ENCODE measurements around the gene TMC4. TPM values are rescaled to one million over a fixed set of nuclear protein-coding genes. Genes with fewer than 3 reads are reported as not detected.
"Not testable (repeated sequence)": the region's sequence is repeated elsewhere in the genome, so short reads cannot be mapped to it uniquely, and the experiment has no call there.

The TMC4 gene, protein sequence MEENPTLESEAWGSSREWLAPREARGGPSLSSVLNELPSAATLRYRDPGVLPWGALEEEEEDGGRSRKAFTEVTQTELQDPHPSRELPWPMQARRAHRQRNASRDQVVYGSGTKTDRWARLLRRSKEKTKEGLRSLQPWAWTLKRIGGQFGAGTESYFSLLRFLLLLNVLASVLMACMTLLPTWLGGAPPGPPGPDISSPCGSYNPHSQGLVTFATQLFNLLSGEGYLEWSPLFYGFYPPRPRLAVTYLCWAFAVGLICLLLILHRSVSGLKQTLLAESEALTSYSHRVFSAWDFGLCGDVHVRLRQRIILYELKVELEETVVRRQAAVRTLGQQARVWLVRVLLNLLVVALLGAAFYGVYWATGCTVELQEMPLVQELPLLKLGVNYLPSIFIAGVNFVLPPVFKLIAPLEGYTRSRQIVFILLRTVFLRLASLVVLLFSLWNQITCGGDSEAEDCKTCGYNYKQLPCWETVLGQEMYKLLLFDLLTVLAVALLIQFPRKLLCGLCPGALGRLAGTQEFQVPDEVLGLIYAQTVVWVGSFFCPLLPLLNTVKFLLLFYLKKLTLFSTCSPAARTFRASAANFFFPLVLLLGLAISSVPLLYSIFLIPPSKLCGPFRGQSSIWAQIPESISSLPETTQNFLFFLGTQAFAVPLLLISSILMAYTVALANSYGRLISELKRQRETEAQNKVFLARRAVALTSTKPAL
- polyA plus RNA-seq (1.5 to 2.2 TPM (median 1.8 TPM) in 3 replicates), polyA minus RNA-seq (1.7 to 3.1 TPM (median 2.9 TPM) in 3 replicates)
- 2.8 TPM for polyA plus RNA-seq (2011; ENCODE audit: low read depth)
- 1.0 and 2.2 TPM in 2 replicates for polyA plus RNA-seq (2011; cell fraction: cytosol; rRNA removed)
- polyA plus RNA-seq (2011; cell fraction: nucleus; rRNA removed) = 10.2 and 10.8 TPM in 2 replicates
- polyA plus RNA-seq (2012; ENCODE audit: low replicate concordance) = 4.5 and 6.4 TPM in 2 replicates
- 2.3 TPM for polyA minus RNA-seq (2011; cell fraction: cytosol; rRNA and poly(A)+ RNA removed)
- 2.1 and 2.6 TPM in 2 replicates for polyA minus RNA-seq (2011; cell fraction: nucleus; rRNA and poly(A)+ RNA removed)

DNA sequence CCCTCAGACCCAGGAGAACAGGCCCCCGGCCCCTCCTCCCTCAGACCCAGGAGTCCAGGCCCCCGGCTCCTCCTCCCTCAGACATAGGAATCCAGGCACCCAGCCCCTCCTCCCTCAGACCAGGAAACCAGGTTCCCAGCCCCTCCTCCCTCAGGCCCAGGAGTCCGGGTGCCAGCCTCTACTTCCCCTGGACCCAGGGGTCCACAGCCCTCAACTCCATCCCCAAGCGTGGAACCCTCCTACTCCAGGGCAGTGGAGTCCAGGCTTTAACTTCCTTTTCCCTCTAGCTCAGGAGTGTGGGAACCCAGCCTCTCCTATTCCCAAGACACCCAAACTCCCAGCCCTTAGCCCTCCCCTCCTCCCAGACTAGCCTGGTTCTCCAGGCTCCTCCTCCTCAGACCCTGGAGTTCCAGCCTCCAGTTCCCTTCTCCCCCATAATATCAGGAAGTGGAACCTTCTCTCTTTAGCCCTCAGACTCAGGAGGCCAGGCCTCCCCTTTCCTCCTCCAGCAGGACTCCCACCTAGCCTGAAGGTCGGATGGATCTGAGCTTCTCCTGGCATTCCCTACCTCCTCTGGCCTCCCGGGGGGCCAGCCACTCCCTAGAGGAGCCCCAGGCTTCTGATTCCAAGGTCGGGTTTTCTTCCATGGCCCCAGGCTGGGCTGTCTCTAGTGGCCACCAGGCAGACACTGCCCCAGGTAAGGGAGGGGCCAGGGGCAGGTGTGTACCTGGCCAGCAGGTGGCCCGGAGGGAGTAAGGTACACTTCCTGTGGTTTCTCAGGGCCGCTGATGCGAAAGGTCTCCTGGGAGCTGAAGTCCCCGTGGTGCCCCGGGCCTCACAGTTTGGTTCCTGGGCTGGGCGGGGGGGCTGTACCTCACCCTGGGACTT, at the start of gene TMC4:
TMC4 (minus strand) TSS at position 690 of the 888 bp plus-strand sequence; CDS start at position 647, 43 bp downstream.
- DNase-seq (ENCODE audit: low read depth, low spot score) (no peak), FAIRE-seq (peak; percentile 72)
- TF ChIP-seq EZH2 (IDR thresholded peaks at IDR 0.05; ENCODE audit: low read length) = no peak
- TF ChIP-seq, protein P1, sequence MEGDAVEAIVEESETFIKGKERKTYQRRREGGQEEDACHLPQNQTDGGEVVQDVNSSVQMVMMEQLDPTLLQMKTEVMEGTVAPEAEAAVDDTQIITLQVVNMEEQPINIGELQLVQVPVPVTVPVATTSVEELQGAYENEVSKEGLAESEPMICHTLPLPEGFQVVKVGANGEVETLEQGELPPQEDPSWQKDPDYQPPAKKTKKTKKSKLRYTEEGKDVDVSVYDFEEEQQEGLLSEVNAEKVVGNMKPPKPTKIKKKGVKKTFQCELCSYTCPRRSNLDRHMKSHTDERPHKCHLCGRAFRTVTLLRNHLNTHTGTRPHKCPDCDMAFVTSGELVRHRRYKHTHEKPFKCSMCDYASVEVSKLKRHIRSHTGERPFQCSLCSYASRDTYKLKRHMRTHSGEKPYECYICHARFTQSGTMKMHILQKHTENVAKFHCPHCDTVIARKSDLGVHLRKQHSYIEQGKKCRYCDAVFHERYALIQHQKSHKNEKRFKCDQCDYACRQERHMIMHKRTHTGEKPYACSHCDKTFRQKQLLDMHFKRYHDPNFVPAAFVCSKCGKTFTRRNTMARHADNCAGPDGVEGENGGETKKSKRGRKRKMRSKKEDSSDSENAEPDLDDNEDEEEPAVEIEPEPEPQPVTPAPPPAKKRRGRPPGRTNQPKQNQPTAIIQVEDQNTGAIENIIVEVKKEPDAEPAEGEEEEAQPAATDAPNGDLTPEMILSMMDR (optimal IDR thresholded peaks at IDR 0.05 in 1 of 3, IDR thresholded peaks at IDR 0.05 in 1 of 3, conservative IDR thresholded peaks at IDR 0.05 in 1 of 3; ENCODE audit: extremely low read depth in 1 of 3, insufficient read depth in 2 of 3, low read length in 3 of 3) = peak; percentile 39 to 42 (median 42)
- peak within 1 kb of the TSS; percentile 62 for H3K9ac ChIP-seq (ENCODE audit: control insufficient read depth, extremely low read depth, insufficient read depth, low read length)
- H3K4me3 ChIP-seq (ENCODE audit: control insufficient read depth in 2 of 3, extremely low read depth in 1 of 3, insufficient read depth in 2 of 3, low read depth in 1 of 3, low read length in 3 of 3) = peak within 1 kb of the TSS; percentile 36 to 63 (median 62)
- no peaks in the 10 kb centered on the region for H3K27me3 ChIP-seq (ENCODE audit: control insufficient read depth, extremely low read depth, insufficient read depth, low read length)
- H3K4me1 ChIP-seq (ENCODE audit: control insufficient read depth, extremely low read depth, insufficient read depth, low read length) = peaks cover 4% of the 10 kb centered on the region
- no peaks in the 10 kb centered on the region for H3K9me3 ChIP-seq (ENCODE audit: control insufficient read depth, low read depth, low read length)
- H3K4me2 ChIP-seq (ENCODE audit: control insufficient read depth, extremely low read depth, insufficient read depth, low read depth, low read length) = peak within 1 kb of the TSS; percentile 73
- H4K20me1 ChIP-seq (ENCODE audit: control insufficient read depth, extremely low read depth, insufficient read depth, low read length) = no peaks in the 10 kb centered on the region
- dilution Hi-C loops (cut with MboI; ENCODE audit: extremely low pct_ligation_motif_present, low sequenced_read_pairs) = no loop called here
- peak within 1 kb of the TSS; percentile 20 for H3K27ac ChIP-seq (ENCODE audit: control insufficient read depth, insufficient read depth, low read length)
- H3K79me2 ChIP-seq (ENCODE audit: control insufficient read depth, insufficient read depth, low read length) = no peaks in the 10 kb centered on the region
- no peaks in the 10 kb centered on the region for H3K9me1 ChIP-seq (ENCODE audit: control insufficient read depth, extremely low read depth, insufficient read depth, low read length)
- H2AFZ ChIP-seq (ENCODE audit: control insufficient read depth, low read length) = peak within 1 kb of the TSS; percentile 40
- H3K36me3 ChIP-seq (ENCODE audit: control insufficient read depth in 2 of 2, extremely low read depth in 1 of 2, insufficient read depth in 2 of 2, low read length in 2 of 2) = peaks cover 0 to 3% of the 10 kb centered on the region in 2 experiments

DNA sequence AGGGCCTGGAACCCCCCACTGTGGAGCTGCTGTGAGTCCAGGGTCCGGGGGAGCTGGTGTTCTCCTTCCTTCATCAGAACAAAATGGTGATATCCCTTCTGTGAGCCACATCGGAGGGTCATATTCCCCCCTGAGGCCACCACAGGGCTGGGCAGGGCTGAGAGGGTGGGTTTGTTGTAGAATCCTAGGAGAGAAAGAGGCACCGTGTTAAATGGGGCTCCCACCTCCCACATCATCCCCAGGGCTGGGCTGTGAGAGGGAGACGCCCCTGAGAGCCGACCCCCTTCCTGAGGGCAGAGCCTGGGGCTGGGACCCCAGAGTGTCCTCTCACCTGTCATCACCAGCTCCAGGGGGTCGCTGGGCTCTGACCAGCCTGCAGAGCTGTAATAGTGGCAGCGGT, 49.0 kb upstream of the TMC4 start:
- H3K9ac ChIP-seq (ENCODE audit: control insufficient read depth, extremely low read depth, insufficient read depth, low read length); H4K20me1 ChIP-seq (ENCODE audit: control insufficient read depth, extremely low read depth, insufficient read depth, low read length); H3K4me2 ChIP-seq (ENCODE audit: control insufficient read depth, extremely low read depth, insufficient read depth, low read depth, low read length); H3K4me3 ChIP-seq (ENCODE audit: control insufficient read depth in 2 of 3, extremely low read depth in 1 of 3, insufficient read depth in 2 of 3, low read depth in 1 of 3, low read length in 3 of 3); H3K9me3 ChIP-seq (ENCODE audit: control insufficient read depth, low read depth, low read length); H3K4me1 ChIP-seq (ENCODE audit: control insufficient read depth, extremely low read depth, insufficient read depth, low read length); H3K79me2 ChIP-seq (ENCODE audit: control insufficient read depth, insufficient read depth, low read length); H3K36me3 ChIP-seq (ENCODE audit: control insufficient read depth in 2 of 2, extremely low read depth in 1 of 2, insufficient read depth in 2 of 2, low read length in 2 of 2); H3K27me3 ChIP-seq (ENCODE audit: control insufficient read depth, extremely low read depth, insufficient read depth, low read length); dilution Hi-C loops (cut with MboI; ENCODE audit: extremely low pct_ligation_motif_present, low sequenced_read_pairs); DNase-seq (ENCODE audit: low read depth, low spot score); H3K27ac ChIP-seq (ENCODE audit: control insufficient read depth, insufficient read depth, low read length); FAIRE-seq; H3K9me1 ChIP-seq (ENCODE audit: control insufficient read depth, extremely low read depth, insufficient read depth, low read length); H2AFZ ChIP-seq (ENCODE audit: control insufficient read depth, low read length): not testable (repeated sequence)

DNA sequence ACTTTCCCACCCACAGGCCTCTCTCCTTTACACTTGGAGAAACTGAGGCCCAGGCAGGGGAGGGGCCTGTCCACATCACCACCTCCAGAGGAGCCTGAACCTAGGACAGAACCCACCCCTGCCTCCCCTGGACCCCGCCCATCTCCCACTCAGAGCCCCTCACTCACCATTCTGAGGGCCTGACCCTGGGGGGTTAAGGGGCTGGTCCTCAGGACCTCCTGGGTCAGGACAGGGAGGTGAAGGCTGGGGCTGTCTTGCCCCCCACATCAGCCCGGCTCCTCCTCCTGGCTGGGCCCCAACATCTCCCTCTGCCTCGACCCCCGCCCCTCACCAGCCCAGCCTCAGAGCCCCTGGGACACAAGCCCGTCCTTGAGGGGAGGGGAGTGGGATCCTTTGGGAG, 46.7 kb upstream of the TMC4 start:
- H3K9me3 ChIP-seq (ENCODE audit: control insufficient read depth, low read depth, low read length); H3K4me1 ChIP-seq (ENCODE audit: control insufficient read depth, extremely low read depth, insufficient read depth, low read length); H2AFZ ChIP-seq (ENCODE audit: control insufficient read depth, low read length); H3K4me2 ChIP-seq (ENCODE audit: control insufficient read depth, extremely low read depth, insufficient read depth, low read depth, low read length); FAIRE-seq; DNase-seq (ENCODE audit: low read depth, low spot score); H3K27ac ChIP-seq (ENCODE audit: control insufficient read depth, insufficient read depth, low read length); H3K4me3 ChIP-seq (ENCODE audit: control insufficient read depth in 2 of 3, extremely low read depth in 1 of 3, insufficient read depth in 2 of 3, low read depth in 1 of 3, low read length in 3 of 3); H3K79me2 ChIP-seq (ENCODE audit: control insufficient read depth, insufficient read depth, low read length); H3K36me3 ChIP-seq (ENCODE audit: control insufficient read depth in 2 of 2, extremely low read depth in 1 of 2, insufficient read depth in 2 of 2, low read length in 2 of 2); H3K9me1 ChIP-seq (ENCODE audit: control insufficient read depth, extremely low read depth, insufficient read depth, low read length); H3K27me3 ChIP-seq (ENCODE audit: control insufficient read depth, extremely low read depth, insufficient read depth, low read length); H3K9ac ChIP-seq (ENCODE audit: control insufficient read depth, extremely low read depth, insufficient read depth, low read length); H4K20me1 ChIP-seq (ENCODE audit: control insufficient read depth, extremely low read depth, insufficient read depth, low read length); dilution Hi-C loops (cut with MboI; ENCODE audit: extremely low pct_ligation_motif_present, low sequenced_read_pairs): not testable (repeated sequence)
